ENCODE measurements around the gene GPR146.
A peak's percentile ranks its signal among the peaks of the same experiment; 100 is the strongest.

Gene GPR146

GRCh38 chr7:1096156-1097119, 52.1 kb downstream of the GPR146 start:
- DNase-seq, result peak; percentile 57

GRCh38 chr7:1097120-1097504, 52.8 kb downstream of the GPR146 start:
- no peak for DNase-seq

- no peak for DNase-seq
These were observed 54.2 kb downstream of the GPR146 start for GRCh38 chr7:1098243-1099153.

- DNase-seq, result no peak
These were observed 54.8 kb downstream of the GPR146 start for GRCh38 chr7:1099154-1099542.

- no peak for DNase-seq
These were observed 55.3 kb downstream of the GPR146 start for GRCh38 chr7:1099637-1100036.

GRCh38 chr7:1100386-1100785, 56.0 kb downstream of the GPR146 start:
- no peak for DNase-seq

- no peak for DNase-seq
These were observed 56.7 kb downstream of the GPR146 start for GRCh38 chr7:1100834-1101562.

- no peak for DNase-seq
These were observed 57.5 kb downstream of the GPR146 start for GRCh38 chr7:1101563-1102431.

GRCh38 chr7:1103009-1103788, 58.9 kb downstream of the GPR146 start:
- no peak for DNase-seq

- no peak for DNase-seq
These were observed 59.6 kb downstream of the GPR146 start for GRCh38 chr7:1103789-1104515.

- DNase-seq, result no peak
These were observed 60.3 kb downstream of the GPR146 start for GRCh38 chr7:1104516-1105179.

GRCh38 chr7:1105189-1105588, 60.8 kb downstream of the GPR146 start:
- DNase-seq, result no peak

- DNase-seq, result no peak
These were observed 61.9 kb downstream of the GPR146 start for GRCh38 chr7:1106063-1106792.

GRCh38 chr7:1106793-1107421, 62.6 kb downstream of the GPR146 start:
- no peak for DNase-seq

GRCh38 chr7:1108264-1108920, 64.0 kb downstream of the GPR146 start:
- peak; percentile 28 for DNase-seq
